Neural cell (in vitro differentiated cells): ENCODE data around the gene RAB1B. TPM values are rescaled to one million over a fixed set of nuclear protein-coding genes. Genes with fewer than 3 reads are reported as not detected.
"Not testable (repeated sequence)": the region's sequence is repeated elsewhere in the genome, so short reads cannot be mapped to it uniquely, and the experiment has no call there.

Experiments
- H2AFZ ChIP-seq: fragments of 200-600, 300-800 bp; sonication (generic), shearing (Covaris generic); 2 replicates; pipeline ENCODE4 v1.6.0; 2014; ENCODE audit warnings: low read depth, mild to moderate bottlenecking, antibody characterized with exemption, low read length, moderate library complexity
- H3F3A ChIP-seq: fragments of 200-600 bp; shearing (Covaris generic); 2 replicates; pipeline ENCODE4 v1.6.1; 2016; ENCODE audit warnings: mild to moderate bottlenecking, moderate library complexity, mixed read lengths, antibody characterized with exemption, low read length; ENCODE audit not compliant: insufficient read depth, poor library complexity, severe bottlenecking
- H3K27ac ChIP-seq: fragments of 200-600, 300-800 bp; sonication (generic), shearing (Covaris generic); 2 replicates; pipeline ENCODE4 v1.5.1; 2014; ENCODE audit warnings: mild to moderate bottlenecking, low read length, moderate library complexity
- H3K27me3 ChIP-seq: fragments of 300-800, 200-600 bp; sonication (generic), shearing (Covaris generic); 2 replicates; pipeline ENCODE4 v1.6.0; 2014; ENCODE audit warnings: mild to moderate bottlenecking, low read depth, low read length, moderate library complexity; ENCODE audit not compliant: insufficient read depth
- H3K36me3 ChIP-seq: fragments of 300-800, 200-600 bp; sonication (generic), shearing (Covaris generic); 2 replicates; pipeline ENCODE4 v1.5.1; 2014; ENCODE audit warnings: mild to moderate bottlenecking, antibody characterized with exemption, low read length, moderate library complexity; ENCODE audit not compliant: insufficient read depth
- H3K4me2 ChIP-seq: fragments of 300-800, 200-600 bp; sonication (generic), shearing (Covaris generic); 2 replicates; pipeline ENCODE4 v1.6.0; 2014; ENCODE audit warnings: mild to moderate bottlenecking, low read length
- H3K4me3 ChIP-seq: fragments of 300-800, 200-600 bp; sonication (generic), shearing (Covaris generic); 2 replicates; pipeline ENCODE4 v1.5.1; 2014; ENCODE audit warnings: mild to moderate bottlenecking, low read length, moderate library complexity
- H3K79me2 ChIP-seq: fragments of 200-600 bp; shearing (Covaris generic); replicated peaks from 2 replicates; pipeline ENCODE4 v1.6.0; 2014; ENCODE audit warnings: mild to moderate bottlenecking, low read length, moderate library complexity; ENCODE audit not compliant: insufficient read depth
- H3K9ac ChIP-seq: fragments of 300-800, 200-600 bp; sonication (generic), shearing (Covaris generic); 2 replicates; pipeline ENCODE4 v1.6.1; 2016; ENCODE audit warnings: mild to moderate bottlenecking, low read length, mixed read lengths
- H3K9me2 ChIP-seq: fragments of 200-600 bp; shearing (Covaris generic); 2 replicates; pipeline ENCODE4 v1.6.1; 2016; ENCODE audit warnings: mild to moderate bottlenecking, low read length, mixed read lengths; ENCODE audit not compliant: insufficient read depth
- H3K9me3 ChIP-seq: fragments of 200-600, 300-800 bp; sonication (generic), shearing (Covaris generic); 2 replicates; pipeline ENCODE4 v1.6.1; 2016; ENCODE audit warnings: mild to moderate bottlenecking, mixed run types, low read length, moderate library complexity, mixed read lengths
- H4K20me1 ChIP-seq: fragments of 200-600 bp; shearing (Covaris generic); 2 replicates; pipeline ENCODE4 v1.6.1; 2016; ENCODE audit warnings: mild to moderate bottlenecking, mixed run types; ENCODE audit not compliant: insufficient read depth
- CTCF ChIP-seq: fragments of 450-650 bp; IDR thresholded peaks from 2 replicates; pipeline ENCODE4 v1.5.1; 2014; ENCODE audit warnings: antibody characterized with exemption, mild to moderate bottlenecking, moderate library complexity; ENCODE audit not compliant: poor library complexity, severe bottlenecking
- EP300 ChIP-seq: fragments of 450-650 bp; conservative IDR thresholded peaks from 2 replicates; pipeline ENCODE4 v1.6.1; 2014; ENCODE audit warnings: antibody characterized with exemption, mild to moderate bottlenecking, moderate library complexity; ENCODE audit not compliant: poor library complexity, severe bottlenecking
- EZH2 ChIP-seq: fragments of 200-600, 300-800 bp; shearing (Covaris generic), sonication (generic); IDR thresholded peaks from 2 replicates; pipeline ENCODE4 v1.6.1; 2014; ENCODE audit warnings: antibody characterized with exemption, low read length, borderline replicate concordance, mild to moderate bottlenecking; ENCODE audit not compliant: insufficient read depth, poor library complexity, severe bottlenecking
- MXI1 ChIP-seq: fragments of 450-650 bp; conservative IDR thresholded peaks from 2 replicates; pipeline ENCODE4 v1.6.1; 2014; ENCODE audit warnings: antibody characterized with exemption, mild to moderate bottlenecking; ENCODE audit not compliant: poor library complexity, severe bottlenecking
- POLR2AphosphoS5 ChIP-seq: IDR thresholded peaks from 2 replicates; pipeline ENCODE4 v1.6.1; 2012
- RAD21 ChIP-seq: fragments of 450-650 bp; conservative IDR thresholded peaks from 2 replicates; pipeline ENCODE4 v1.6.1; 2014; ENCODE audit warnings: antibody characterized with exemption, mild to moderate bottlenecking, moderate library complexity
- REST ChIP-seq: IDR thresholded peaks from 2 replicates; pipeline ENCODE4 v1.6.1; 2012; ENCODE audit warnings: borderline replicate concordance
- SMC3 ChIP-seq: fragments of 450-650 bp; conservative IDR thresholded peaks from 2 replicates; pipeline ENCODE4 v1.6.1; 2014; ENCODE audit warnings: antibody characterized with exemption, mild to moderate bottlenecking, moderate library complexity; ENCODE audit not compliant: poor library complexity
- TAF1 ChIP-seq: IDR thresholded peaks from 2 replicates; pipeline ENCODE4 v1.6.1; 2012; ENCODE audit warnings: low read depth
- polyA plus RNA-seq: library from polyadenylated mRNA; depleted of rRNA; stranded (reverse); fragments of >200 nt; gene quantifications from 2 replicates; pipeline ENCODE4 v1.2.3, GENCODE V29; 2014

RAB1B gene
- polyA plus RNA-seq, 1 donor from 2014 or later, result 27.2 TPM

GRCh38 chr11:66275396-66275795, 7.0 kb downstream of the RAB1B start:
- H3K9me3 ChIP-seq, result no peaks in the 10 kb centered on the region
- no peak for TF ChIP-seq CTCF
- TF ChIP-seq RAD21, result no peak
- TF ChIP-seq SMC3, result no peak
- no peak for TF ChIP-seq POLR2AphosphoS5
- TF ChIP-seq EP300, result no peak
- TF ChIP-seq EZH2, result no peak
- TF ChIP-seq MXI1, result no peak
- no peak for TF ChIP-seq TAF1
- TF ChIP-seq REST, result no peak
- H2AFZ ChIP-seq, result no peak overlapping the region
- no peaks in the 10 kb centered on the region for H3K27me3 ChIP-seq
- H3K27ac ChIP-seq, result no peak overlapping the region
- H4K20me1 ChIP-seq, result no peaks in the 10 kb centered on the region
- H3K4me3 ChIP-seq, result no peak overlapping the region
- H3K36me3 ChIP-seq, result no peaks in the 10 kb centered on the region
- H3K4me2 ChIP-seq, result no peak overlapping the region
- no peak overlapping the region for H3K9ac ChIP-seq
- no peaks in the 10 kb centered on the region for H3K9me2 ChIP-seq
- H3F3A ChIP-seq, result peaks cover 4% of the 10 kb centered on the region
- peaks cover 31% of the 10 kb centered on the region for H3K79me2 ChIP-seq

GRCh38 chr11:66275984-66276612, 7.7 kb downstream of the RAB1B start:
- no peaks in the 10 kb centered on the region for H3K9me2 ChIP-seq
- no peaks in the 10 kb centered on the region for H4K20me1 ChIP-seq
- H3K27ac ChIP-seq, result no peak overlapping the region
- no peak overlapping the region for H3K4me3 ChIP-seq
- no peak overlapping the region for H3K4me2 ChIP-seq
- no peak overlapping the region for H2AFZ ChIP-seq
- H3K9ac ChIP-seq, result no peak overlapping the region
- H3F3A ChIP-seq, result peaks cover 4% of the 10 kb centered on the region
- no peaks in the 10 kb centered on the region for H3K9me3 ChIP-seq
- peaks cover 33% of the 10 kb centered on the region for H3K79me2 ChIP-seq
- H3K27me3 ChIP-seq, result no peaks in the 10 kb centered on the region
- TF ChIP-seq EZH2 (no peak), MXI1 (no peak), EP300 (no peak), TAF1 (no peak), RAD21 (no peak), CTCF (no peak), SMC3 (no peak), REST (no peak), POLR2AphosphoS5 (no peak)
- H3K36me3 ChIP-seq, result no peaks in the 10 kb centered on the region

GRCh38 chr11:66276619-66277018, 8.2 kb downstream of the RAB1B start:
- not testable (repeated sequence) for H4K20me1 ChIP-seq, H3K27me3 ChIP-seq

More at GRCh38 chr11:66276619-66277018, 8.2 kb downstream of the RAB1B start:
- not testable (repeated sequence) for H2AFZ ChIP-seq, H3K27ac ChIP-seq, H3K9me3 ChIP-seq, H3K36me3 ChIP-seq, H3K4me3 ChIP-seq, H3K9me2 ChIP-seq, H3K9ac ChIP-seq, H3K4me2 ChIP-seq, H3F3A ChIP-seq
- H3K79me2 ChIP-seq, result peaks cover 39% of the 10 kb centered on the region
